HG02970 (cell line): ENCODE results near the gene WRNIP1.
"Not testable (repeated sequence)": the region's sequence is repeated elsewhere in the genome, so short reads cannot be mapped to it uniquely, and the experiment has no call there.

Experiments used
- ATAC-seq: cut with Tn5 transposase; IDR thresholded peaks from one replicate; pipeline ENCODE4 v1.9.1; 2021; ENCODE audit warnings: mild to moderate bottlenecking, moderate library complexity, moderate number of reproducible peaks; ENCODE audit not compliant: unreplicated experiment, low FRiP score

WRNIP1 gene

DNA sequence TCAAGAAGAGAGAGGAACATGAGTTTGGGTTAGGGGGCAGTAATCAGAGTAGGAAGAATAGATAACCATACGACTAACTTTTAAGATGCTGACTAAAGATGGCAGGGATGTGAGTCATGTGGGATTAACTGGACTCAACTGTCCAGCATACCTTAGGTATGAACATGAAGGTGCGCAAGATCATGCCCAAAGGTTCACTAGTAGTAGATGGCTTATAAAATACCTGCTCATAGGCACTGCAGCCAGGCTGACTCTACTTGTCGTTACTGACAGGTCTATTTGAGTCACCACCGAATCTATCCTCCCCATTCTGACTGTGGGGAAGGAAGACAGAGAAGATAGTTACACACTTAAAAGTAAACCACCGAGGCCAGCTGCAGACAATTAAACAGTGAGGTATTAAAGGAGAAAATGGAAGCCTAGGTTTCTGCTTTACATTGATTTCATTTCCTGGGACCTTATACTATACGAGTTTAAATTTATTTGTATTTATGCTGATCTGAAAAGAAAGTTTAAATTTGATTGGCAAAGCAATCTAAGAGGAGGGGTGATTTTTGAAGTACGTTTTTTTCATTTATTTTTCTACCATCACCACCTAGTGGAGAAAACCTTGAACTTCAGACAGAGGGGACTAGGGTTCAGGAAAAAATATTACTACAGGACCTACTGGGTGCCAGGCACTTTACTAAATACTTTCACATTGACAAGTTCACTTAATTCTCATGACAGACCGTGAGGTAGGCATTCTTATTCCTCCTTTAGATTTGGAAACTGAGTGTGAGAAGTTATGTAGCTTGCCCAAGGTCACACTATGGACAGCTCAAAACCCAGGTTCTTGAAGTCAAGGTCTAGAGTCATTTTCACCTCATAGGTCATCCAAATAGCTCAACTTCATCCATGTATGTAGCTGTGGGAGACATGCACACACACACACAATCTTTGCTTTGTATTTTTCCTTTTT is 4.0 kb upstream of the WRNIP1 start:
- ATAC-seq = no peak

DNA sequence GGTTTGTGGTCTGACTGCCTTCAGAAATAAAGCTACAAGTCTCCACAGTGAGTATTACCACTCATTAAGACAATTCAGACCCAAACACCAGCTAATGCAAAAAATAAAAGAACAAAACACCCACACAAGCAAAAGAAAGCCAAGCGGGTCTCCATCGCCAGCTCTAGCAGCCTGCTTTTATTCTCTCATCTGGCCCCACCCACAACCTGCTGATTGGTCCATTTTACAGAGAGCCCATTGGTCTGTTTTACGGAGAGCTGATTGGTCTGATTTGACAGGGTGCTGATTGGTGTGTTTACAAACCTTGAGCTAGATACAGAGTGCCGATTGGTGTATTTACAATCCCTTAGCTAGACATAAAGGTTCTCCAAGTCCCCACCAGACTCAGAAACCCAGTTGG is 2.3 kb upstream of the WRNIP1 start:
- not testable (repeated sequence) for ATAC-seq

GRCh38 chr6:2763345-2763841 is 1.8 kb upstream of the WRNIP1 start:
- ATAC-seq = no peak

DNA sequence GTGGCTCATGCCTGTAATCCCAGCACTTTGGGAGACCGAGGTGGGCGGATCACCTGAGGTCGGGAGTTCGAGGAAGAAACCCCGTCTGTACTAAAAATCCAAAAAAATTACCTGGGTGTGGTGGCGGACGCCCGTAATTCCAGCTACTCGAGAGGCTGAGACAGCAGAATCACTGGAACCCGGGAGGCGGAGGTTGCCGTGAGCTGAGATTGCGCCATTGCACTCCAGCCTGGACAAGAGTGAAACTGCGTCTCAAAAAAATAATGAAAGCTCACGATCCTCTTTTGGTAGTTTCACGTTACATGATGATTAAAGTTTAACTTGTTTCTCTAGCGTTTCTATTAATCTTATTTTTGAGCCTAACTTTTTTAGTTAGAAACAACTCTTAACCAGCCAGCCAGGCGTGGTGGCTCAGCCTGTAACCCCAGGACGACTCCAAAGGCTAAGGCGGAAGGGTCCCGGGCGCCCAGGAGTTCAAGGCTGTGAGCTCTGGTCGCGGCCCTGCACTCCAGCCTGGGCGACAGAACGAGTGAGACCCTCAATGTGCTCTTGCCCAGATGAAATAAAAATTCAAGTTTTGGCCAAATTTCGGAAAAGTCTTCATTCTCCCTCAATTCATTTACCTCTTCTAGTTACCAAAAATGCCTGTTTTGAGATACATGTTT is 1.2 kb upstream of the WRNIP1 start:
- ATAC-seq = no peak

- peak; percentile 55 for ATAC-seq
Measured at GRCh38 chr6:2764610-2765165, 505 bp upstream of the WRNIP1 start.

DNA sequence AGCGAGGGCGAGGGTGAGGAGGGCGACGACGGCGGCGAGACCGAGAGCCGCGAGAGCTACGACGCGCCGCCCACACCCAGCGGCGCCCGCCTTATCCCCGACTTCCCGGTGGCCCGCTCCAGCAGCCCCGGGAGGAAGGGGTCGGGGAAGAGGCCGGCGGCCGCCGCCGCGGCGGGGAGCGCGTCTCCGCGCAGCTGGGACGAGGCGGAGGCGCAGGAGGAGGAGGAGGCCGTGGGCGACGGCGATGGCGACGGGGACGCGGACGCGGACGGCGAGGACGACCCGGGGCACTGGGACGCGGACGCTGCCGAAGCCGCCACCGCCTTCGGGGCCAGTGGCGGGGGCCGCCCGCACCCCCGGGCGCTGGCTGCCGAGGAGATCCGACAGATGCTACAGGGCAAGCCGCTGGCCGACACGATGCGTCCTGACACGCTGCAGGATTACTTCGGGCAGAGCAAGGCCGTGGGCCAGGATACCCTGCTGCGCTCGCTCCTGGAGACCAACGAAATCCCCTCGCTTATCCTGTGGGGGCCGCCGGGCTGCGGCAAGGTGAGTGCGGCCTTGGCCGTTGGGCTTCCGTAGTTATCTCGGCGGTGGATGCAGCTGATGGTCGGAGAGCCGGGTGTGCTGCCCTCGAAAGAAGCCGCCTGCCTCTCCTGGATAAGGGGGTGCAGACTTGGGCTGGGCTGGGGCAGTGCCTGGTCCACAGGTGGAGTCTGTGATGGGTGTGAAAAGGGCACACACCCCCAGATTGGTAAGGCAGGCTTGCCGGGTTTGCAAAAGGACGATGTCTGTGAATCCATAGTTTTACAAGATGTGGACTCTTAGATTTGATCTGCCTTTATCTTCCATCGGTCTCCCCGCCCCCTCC is 938 bp downstream of the WRNIP1 start:
- ATAC-seq = peak; percentile 7

DNA sequence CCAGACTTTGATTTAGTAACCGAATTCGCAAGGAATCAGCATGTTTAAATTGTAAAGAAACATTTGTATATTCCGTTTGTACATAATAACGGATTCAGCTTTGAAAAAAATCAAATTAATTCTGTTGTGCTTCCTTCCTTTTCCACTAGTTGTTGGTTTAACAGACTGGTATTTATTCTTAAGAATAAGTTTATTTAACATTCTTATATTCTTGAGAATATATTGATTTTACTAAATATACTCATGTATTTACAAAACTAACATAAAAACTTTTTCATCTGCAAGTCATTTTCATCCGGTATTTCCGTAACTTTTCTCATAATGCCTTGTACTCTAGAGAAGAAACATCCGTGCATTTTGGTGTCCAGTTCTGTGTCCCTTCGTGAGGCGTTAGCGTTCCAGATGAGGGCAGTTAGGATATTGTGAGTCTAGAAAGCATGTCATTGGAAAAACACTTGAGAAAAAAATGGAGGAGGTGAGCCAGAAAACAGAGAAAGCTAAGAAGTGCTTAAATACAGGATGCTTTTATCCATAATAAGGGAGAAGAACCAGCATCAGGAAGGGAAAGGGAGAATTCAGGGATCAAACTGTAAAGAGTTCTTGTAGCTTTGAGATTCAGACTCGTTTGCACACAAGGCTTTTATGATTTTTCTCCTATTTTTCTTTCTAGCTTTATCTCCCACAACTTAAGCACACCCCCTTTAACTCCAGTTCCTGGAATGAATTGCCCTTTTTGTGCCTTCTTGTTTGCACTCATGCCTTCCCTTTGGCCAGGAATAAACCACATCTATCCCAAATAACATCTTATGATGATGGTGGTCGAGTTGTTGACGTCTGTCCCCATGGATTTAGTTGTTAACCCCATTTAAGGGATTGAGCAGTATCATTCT is 1.8 kb downstream of the WRNIP1 start:
- ATAC-seq = no peak

DNA sequence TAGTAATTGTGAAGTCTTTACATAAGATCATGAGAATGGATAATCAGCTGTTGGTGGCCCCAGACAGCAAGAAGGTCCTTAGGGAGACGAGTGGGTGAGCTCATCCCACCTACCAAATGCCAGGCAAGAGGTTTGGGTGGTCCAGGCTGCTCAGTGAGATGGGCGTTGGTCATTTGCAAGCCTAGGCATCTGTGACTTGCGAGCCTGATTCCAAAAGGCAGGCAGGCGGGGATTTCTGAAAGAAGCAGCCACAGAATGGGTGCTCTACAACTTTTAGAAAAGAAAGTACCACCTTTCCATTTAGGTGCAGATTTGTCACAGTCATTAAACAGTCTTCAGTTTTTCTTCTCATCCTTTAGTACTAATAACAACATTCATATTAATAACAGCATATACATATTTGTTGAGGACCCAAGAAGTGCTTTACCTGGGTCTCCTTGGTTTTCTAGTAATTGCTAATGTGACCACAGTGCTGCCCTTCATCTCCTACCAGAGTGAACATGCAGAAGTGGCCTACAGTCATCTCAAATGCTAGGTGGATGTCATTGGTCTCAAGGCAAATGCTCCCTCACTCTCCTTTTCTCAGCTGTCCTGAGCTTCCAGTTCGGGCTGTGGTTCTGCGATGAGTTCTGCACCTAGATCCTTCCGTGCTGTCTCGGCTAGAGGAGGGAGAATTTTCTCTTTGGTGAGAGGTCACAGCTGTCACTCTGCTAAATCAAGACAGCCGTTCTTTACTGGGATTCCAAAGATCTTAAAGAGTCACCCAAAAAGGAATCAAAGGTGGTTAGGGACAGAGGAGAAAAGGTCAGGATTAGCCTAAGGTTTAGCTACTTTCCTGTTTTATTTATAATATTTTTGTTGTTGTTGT is 2.7 kb downstream of the WRNIP1 start:
- no peak for ATAC-seq

- ATAC-seq = no peak
Measured at GRCh38 chr6:2768696-2769095, 3.5 kb downstream of the WRNIP1 start.

GRCh38 chr6:2770171-2770570 is 5.0 kb downstream of the WRNIP1 start:
- ATAC-seq = no peak

DNA sequence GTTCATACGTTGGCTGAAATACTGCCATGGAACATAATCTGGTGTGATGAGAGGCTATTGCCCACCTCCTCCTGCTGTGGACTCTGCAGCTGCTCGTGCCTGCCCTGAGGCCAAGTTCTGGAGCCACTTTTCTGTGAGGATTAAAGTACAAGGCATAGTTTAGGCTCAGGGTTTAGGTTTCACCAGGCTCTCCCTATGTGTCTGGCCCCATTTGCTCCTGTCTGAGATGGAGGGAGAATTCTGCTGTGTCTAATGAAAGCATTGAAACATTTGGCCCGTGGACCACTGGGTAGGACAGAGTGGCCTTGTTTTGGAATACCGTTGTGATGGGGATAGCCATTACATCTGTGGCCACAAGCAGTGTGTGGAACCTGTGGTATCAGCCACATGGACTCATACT is 5.9 kb downstream of the WRNIP1 start:
- no peak for ATAC-seq

GRCh38 chr6:2772840-2773239 is 7.6 kb downstream of the WRNIP1 start:
- ATAC-seq = no peak

- ATAC-seq = no peak
Measured at GRCh38 chr6:2773449-2773848, 8.3 kb downstream of the WRNIP1 start.

DNA sequence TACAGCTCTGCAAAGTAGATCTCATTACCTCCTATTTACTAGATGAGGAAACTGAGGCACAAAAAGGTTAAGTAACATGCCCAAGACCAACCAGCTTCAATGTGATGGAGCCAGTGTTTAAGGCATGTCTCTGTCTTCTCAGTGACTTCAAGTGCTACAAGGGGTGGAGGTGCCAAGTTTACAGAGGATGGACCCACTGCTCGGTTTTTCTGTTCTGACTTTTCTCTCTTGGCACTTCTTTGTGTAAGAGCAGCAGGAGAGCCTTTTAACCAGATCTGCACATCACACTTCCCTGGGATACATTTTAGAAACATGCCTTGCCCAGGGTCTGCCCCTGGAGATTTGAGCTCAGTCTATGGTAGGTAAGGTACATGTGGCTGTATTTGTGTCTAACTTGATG is 9.8 kb downstream of the WRNIP1 start:
- ATAC-seq = no peak

- ATAC-seq = no peak
Measured at GRCh38 chr6:2777249-2777648, 12.1 kb downstream of the WRNIP1 start.

GRCh38 chr6:2780102-2780737 is 15.0 kb downstream of the WRNIP1 start:
- ATAC-seq = no peak

DNA sequence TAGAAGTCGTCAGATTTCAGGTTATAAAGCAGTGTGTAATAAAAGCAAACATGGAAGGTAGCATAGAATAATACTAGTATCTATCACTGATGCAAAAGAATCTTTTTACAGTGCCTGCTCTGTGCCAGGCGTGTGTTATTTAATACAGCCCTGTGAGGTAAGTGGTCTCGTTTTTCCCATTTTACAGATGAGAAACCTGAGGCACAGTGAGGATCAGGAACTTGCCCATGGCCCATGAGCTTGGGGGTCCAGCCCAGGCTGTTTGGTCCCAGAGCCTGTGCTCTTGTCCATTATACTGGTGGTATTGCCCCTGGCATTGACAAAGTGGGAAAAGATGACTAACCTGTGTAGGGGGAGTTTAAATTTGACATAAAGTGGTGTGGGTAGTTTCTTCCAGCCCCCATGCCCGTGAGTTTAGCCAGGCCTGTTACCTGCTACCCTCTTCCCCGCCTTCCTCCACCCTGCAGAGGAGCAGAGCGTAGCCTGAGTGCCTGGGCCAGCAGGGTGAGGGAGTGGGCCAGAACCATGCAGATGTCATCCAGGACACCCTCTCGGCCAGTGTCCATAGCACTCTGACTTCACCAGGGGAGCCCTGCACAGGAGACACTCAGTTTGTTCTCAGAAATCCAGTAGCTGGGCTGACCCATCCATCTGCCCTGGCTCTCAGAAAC is 16.6 kb downstream of the WRNIP1 start:
- ATAC-seq = no peak

DNA sequence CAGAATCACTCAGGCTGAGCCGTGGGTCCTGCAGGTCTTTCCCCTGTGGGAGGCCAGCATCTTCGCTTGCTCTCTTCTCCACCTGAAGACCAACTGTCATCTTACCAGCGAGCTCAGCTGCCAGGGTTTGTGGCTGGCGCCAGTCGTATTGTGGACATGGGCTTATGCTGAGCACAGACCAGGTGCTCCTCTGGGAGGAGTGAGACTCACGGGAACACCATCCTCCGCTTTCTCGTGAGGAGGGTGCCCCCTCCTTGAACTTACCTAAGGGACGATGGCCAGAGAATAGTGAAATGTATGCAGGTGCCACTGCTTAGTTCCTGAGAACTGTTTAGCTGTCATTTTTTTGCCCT is 17.1 kb downstream of the WRNIP1 start:
- no peak for ATAC-seq
